GM18873 (cell line): ENCODE measurements around the gene SLC38A2.
"Not testable (repeated sequence)": the region's sequence is repeated elsewhere in the genome, so short reads cannot be mapped to it uniquely, and the experiment has no call there.

ENCODE experiments used
- ATAC-seq: cut with Tn5 transposase; IDR thresholded peaks from one replicate; pipeline ENCODE4 v1.9.1; 2021; ENCODE audit warnings: mild to moderate bottlenecking, moderate library complexity, moderate number of reproducible peaks; ENCODE audit not compliant: unreplicated experiment, low FRiP score

Gene SLC38A2

GRCh38 chr12:46342562-46343033 is 30.0 kb downstream of the SLC38A2 start:
- no peak for ATAC-seq

DNA sequence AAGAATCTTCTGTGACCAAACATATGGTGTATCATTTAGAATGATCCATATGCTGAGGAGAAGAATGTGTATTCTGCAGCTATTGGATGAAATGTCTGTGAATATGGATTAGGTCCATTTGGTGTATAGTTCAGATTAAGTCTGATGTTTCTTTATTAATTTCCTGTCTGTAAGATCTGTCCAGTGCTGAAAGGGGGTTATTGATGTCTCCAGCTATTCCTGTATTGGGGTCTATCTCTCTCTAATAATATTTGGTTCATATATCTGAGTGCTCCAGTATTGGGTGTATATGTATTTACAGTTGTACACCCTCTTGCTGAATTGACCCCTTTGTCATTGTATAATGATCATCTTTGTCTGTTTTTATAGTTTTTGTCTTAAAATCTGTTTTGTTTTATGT is 33.5 kb downstream of the SLC38A2 start:
- ATAC-seq = no peak

GRCh38 chr12:46332260-46332659 is 40.3 kb downstream of the SLC38A2 start:
- no peak for ATAC-seq

- ATAC-seq = not testable (repeated sequence)
These were observed 47.5 kb downstream of the SLC38A2 start for GRCh38 chr12:46325075-46325474.

DNA sequence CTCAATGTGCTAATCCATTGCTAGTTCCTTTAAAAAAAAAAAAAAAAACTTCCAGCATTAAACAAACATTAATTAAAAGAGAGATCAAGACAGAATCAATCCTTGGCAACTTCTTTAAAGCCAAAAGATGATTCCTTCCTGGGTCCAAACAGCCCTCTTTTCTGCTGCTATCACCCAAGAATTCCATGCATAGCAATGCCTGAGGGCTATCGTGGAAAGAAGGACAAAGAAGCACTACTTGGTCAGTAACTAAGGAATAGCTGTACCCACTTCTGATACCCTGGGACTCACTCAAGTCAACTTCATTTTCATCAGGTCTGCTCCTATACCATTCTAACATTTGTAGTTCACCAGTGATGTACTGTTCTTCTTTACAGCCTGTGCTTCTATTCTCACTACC is 51.8 kb downstream of the SLC38A2 start:
- ATAC-seq = no peak

DNA sequence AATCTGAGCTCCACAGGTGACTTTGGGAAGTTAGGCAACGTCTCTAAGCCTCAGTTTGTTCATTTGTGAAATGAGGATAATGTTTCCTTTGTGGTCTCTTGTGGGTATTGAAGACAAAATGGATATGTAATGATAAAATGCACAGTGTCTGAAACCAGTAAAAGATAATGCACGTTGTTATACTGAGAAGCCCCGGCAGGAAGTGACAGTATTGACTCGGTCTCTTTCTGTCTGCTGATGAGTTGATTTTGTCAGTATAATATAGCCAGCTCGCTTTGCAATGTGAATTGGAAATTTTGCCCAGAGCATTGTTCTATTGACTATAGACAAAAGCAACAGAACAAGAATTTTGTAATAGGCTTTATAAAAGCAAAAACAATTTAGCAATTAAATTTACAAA is 54.5 kb downstream of the SLC38A2 start:
- no peak for ATAC-seq
